Osteoblast (primary cell): ENCODE measurements around the gene GRP. TPM values are rescaled to one million over a fixed set of nuclear protein-coding genes. Genes with fewer than 3 reads are reported as not detected.

Experiments
- DNase-seq: peaks from one replicate; pipeline ENCODE4 v3.0.0; 2011; ENCODE audit warnings: low spot score, mixed read lengths; ENCODE audit not compliant: insufficient read length; ENCODE audit errors: missing footprints
- H2AFZ ChIP-seq: 2 replicates; pipeline ENCODE4 v1.6.0; 2011; ENCODE audit warnings: mild to moderate bottlenecking, low read length
- H3K27ac ChIP-seq: 2 replicates; pipeline ENCODE4 v1.5.1; 2011; ENCODE audit warnings: mild to moderate bottlenecking, low read depth, low read length, moderate library complexity
- H3K27me3 ChIP-seq: 2 replicates; pipeline ENCODE4 v1.6.0; 2012; ENCODE audit warnings: mild to moderate bottlenecking, control low read depth, inconsistent platforms, low read length, moderate library complexity; ENCODE audit not compliant: insufficient read depth
- H3K36me3 ChIP-seq: 2 replicates; pipeline ENCODE4 v1.5.1; 2011; ENCODE audit warnings: mild to moderate bottlenecking, low read length, control low read depth, moderate library complexity; ENCODE audit not compliant: insufficient read depth
- H3K4me1 ChIP-seq: 2 replicates; pipeline ENCODE4 v1.5.1; 2011; ENCODE audit warnings: mild to moderate bottlenecking, low read length, control low read depth, moderate library complexity; ENCODE audit not compliant: insufficient read depth
- H3K4me2 ChIP-seq: 2 replicates; pipeline ENCODE4 v1.6.0; 2011; ENCODE audit warnings: mild to moderate bottlenecking, low read length; ENCODE audit not compliant: insufficient read depth
- H3K4me3 ChIP-seq: fragments of 200-600 bp; sonication (generic); 3 replicates; pipeline ENCODE4 v1.5.1; 2012; ENCODE audit warnings: mild to moderate bottlenecking, low read length, inconsistent platforms; ENCODE audit not compliant: insufficient read depth
- H3K79me2 ChIP-seq: 2 replicates; pipeline ENCODE4 v1.6.0; 2012; ENCODE audit warnings: mild to moderate bottlenecking, low read length, control low read depth, inconsistent platforms; ENCODE audit not compliant: insufficient read depth
- H3K9me3 ChIP-seq: 2 replicates; pipeline ENCODE4 v1.5.1; 2011; ENCODE audit warnings: low read depth, low read length, control low read depth
- H4K20me1 ChIP-seq: 2 replicates; pipeline ENCODE4 v1.6.0; 2012; ENCODE audit warnings: mild to moderate bottlenecking, low read length, control low read depth; ENCODE audit not compliant: insufficient read depth
- total RNA-seq: library from RNA; depleted of rRNA; stranded (reverse); fragments of >200 nt; gene quantifications from 2 replicates; pipeline ENCODE4 v1.2.3, GENCODE V29; 2012
- TF ChIP-seq, protein P1 (sequence below): IDR thresholded peaks from 2 replicates; pipeline ENCODE4 v1.5.1; 2011; ENCODE audit warnings: mild to moderate bottlenecking, low read depth, low read length, moderate library complexity; ENCODE audit errors: extremely low read depth

The GRP gene
- total RNA-seq, 1 donor: not detected

DNA sequence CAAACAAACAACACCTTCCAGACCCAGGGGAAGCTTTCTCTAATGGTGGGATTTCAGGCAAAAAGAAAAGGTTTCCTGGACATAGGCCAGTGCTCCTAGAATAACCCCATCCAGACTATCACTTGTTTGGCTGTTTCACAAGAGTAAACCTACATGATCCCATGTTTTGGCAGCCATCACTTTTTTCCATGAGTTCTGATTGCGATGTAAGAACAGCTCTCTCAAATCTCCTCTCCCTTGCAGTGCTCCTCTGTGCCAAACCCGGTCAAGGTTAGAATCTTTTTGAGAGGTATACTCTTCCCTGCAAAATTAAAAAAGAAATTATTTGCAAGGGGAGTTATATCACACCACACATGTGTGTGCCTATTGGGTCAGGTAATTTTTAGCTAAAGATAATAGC, 11.9 kb downstream of the GRP start:
- peaks cover 22% of the 10 kb centered on the region for H3K27me3 ChIP-seq

GRCh38 chr18:59232309-59233016, 12.5 kb downstream of the GRP start:
- H2AFZ ChIP-seq: no peak overlapping the region
- no peak overlapping the region for H3K4me2 ChIP-seq
- H3K27me3 ChIP-seq: peaks cover 20% of the 10 kb centered on the region
- H4K20me1 ChIP-seq: no peaks in the 10 kb centered on the region
- no peaks in the 10 kb centered on the region for H3K36me3 ChIP-seq
- DNase-seq: no peak
- H3K9me3 ChIP-seq: no peaks in the 10 kb centered on the region
- no peaks in the 10 kb centered on the region for H3K79me2 ChIP-seq
- H3K4me3 ChIP-seq: no peak overlapping the region
- peaks cover 3% of the 10 kb centered on the region for H3K4me1 ChIP-seq
- H3K27ac ChIP-seq: no peak overlapping the region
- TF ChIP-seq, protein P1, sequence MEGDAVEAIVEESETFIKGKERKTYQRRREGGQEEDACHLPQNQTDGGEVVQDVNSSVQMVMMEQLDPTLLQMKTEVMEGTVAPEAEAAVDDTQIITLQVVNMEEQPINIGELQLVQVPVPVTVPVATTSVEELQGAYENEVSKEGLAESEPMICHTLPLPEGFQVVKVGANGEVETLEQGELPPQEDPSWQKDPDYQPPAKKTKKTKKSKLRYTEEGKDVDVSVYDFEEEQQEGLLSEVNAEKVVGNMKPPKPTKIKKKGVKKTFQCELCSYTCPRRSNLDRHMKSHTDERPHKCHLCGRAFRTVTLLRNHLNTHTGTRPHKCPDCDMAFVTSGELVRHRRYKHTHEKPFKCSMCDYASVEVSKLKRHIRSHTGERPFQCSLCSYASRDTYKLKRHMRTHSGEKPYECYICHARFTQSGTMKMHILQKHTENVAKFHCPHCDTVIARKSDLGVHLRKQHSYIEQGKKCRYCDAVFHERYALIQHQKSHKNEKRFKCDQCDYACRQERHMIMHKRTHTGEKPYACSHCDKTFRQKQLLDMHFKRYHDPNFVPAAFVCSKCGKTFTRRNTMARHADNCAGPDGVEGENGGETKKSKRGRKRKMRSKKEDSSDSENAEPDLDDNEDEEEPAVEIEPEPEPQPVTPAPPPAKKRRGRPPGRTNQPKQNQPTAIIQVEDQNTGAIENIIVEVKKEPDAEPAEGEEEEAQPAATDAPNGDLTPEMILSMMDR: no peak

More for the DNA sequence above, 11.9 kb downstream of the GRP start:
- no peak overlapping the region for H3K4me2 ChIP-seq
- H3K4me3 ChIP-seq: no peak overlapping the region
- no peaks in the 10 kb centered on the region for H3K9me3 ChIP-seq
- no peak overlapping the region for H2AFZ ChIP-seq
- TF ChIP-seq, protein P1: no peak
- peaks cover 3% of the 10 kb centered on the region for H3K4me1 ChIP-seq
- DNase-seq: no peak
- no peak overlapping the region for H3K27ac ChIP-seq
- no peaks in the 10 kb centered on the region for H3K79me2 ChIP-seq
- H4K20me1 ChIP-seq: no peaks in the 10 kb centered on the region
- no peaks in the 10 kb centered on the region for H3K36me3 ChIP-seq

DNA sequence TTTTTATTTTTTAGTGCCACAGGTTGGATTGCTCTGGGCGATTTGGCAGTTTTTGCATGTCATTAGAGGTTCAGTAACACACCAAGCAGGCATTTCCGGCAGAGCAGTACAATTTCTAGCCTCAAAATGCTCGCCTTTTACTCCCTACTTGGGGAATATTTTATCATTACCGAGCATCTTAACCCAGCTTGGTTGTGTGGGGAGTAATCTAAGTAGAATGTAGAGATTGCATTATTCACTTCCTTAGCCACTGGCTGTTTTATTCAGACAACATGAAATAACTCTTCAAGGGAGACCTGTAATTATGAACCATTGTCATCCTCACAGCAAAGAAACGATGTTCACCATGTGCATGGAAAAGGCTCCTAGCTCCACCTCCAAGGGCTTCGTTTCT, 13.1 kb downstream of the GRP start:
- Histone ChIP-seq H3K4me1 (peaks cover 3% of the 10 kb centered on the region), H3K4me2 (no peak overlapping the region), H3K27me3 (peaks cover 20% of the 10 kb centered on the region), H4K20me1 (no peaks in the 10 kb centered on the region), H3K36me3 (no peaks in the 10 kb centered on the region), H3K4me3 (no peak overlapping the region), H2AFZ (no peak overlapping the region), H3K79me2 (no peaks in the 10 kb centered on the region), H3K9me3 (no peaks in the 10 kb centered on the region), H3K27ac (no peak overlapping the region)
- TF ChIP-seq, protein P1: no peak
- no peak for DNase-seq

DNA sequence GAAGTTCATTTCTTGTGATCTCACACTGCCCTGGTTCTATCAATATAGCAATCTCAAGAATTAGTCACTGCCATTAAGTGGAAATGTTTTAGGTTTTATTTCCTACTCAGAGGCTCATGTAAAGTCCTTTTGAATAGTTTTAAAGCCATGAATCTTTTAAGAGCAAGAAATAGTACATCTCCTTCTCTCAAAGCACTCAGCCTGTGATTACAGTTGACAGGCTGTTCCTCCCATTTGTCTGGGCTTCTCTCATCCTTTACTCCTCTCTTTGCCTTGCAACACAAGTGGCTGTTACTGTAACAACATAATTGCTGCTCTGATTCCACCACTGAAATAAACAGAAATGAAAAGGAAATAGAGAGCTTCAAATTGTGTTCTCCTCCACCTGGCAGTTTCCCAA, 18.4 kb downstream of the GRP start:
- peaks cover 6% of the 10 kb centered on the region for H3K27me3 ChIP-seq
- no peak overlapping the region for H3K4me2 ChIP-seq

More for the DNA sequence above, 18.4 kb downstream of the GRP start:
- H3K9me3 ChIP-seq: no peaks in the 10 kb centered on the region
- no peaks in the 10 kb centered on the region for H3K36me3 ChIP-seq
- no peak overlapping the region for H2AFZ ChIP-seq
- no peaks in the 10 kb centered on the region for H4K20me1 ChIP-seq
- no peak overlapping the region for H3K4me3 ChIP-seq
- DNase-seq: no peak
- no peak overlapping the region for H3K27ac ChIP-seq
- H3K79me2 ChIP-seq: no peaks in the 10 kb centered on the region
- TF ChIP-seq, protein P1: no peak
- H3K4me1 ChIP-seq: no peaks in the 10 kb centered on the region
